ENCODE data around the gene TACR2. TPM values are rescaled to one million over a fixed set of nuclear protein-coding genes. Genes with fewer than 3 reads are reported as not detected.

TACR2 gene
- total and polyA plus RNA-seq, 2 experiments from 2014 or later = not detected

DNA sequence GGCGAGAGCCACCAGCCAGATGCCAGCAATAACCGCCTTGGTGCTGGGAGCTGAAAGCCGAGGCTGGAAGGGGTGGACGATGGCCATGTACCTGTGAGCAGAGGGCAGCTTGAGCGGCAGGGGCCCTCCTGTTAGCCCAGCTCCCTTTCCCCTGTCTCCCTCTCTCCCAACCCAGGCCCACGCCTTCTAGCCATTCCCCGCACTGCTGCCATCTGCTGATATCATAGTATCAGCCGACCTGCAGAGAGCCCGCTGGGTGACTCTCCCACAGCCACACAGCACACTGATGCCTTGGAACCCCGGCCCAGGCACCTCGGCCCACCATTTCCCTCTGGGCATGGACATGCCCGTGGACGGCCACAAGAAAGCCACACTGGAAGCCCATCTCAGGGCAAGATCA lies 1.7 kb downstream of the TACR2 start:
- Mint-ChIP-seq H3K27ac (no peak overlapping the region), H3K4me3 (no peak overlapping the region), H3K27me3 (ENCODE audit: insufficient read depth, low read depth, poor library complexity) (peaks cover 5% of the 10 kb centered on the region), H3K36me3 (ENCODE audit: low read depth) (no peaks in the 10 kb centered on the region), H3K4me1 (peaks cover 5% of the 10 kb centered on the region), H3K9me3 (no peaks in the 10 kb centered on the region)
- Histone ChIP-seq H3K4me2 (no peak overlapping the region), H3K36me3 (ENCODE audit: insufficient read depth) (no peaks in the 10 kb centered on the region), H3K79me2 (replicated peaks; ENCODE audit: insufficient read depth) (no peaks in the 10 kb centered on the region), H3K27me3 (ENCODE audit: insufficient read depth) (no peaks in the 10 kb centered on the region), H3F3A (replicated peaks; ENCODE audit: low read depth) (no peaks in the 10 kb centered on the region), H4K20me1 (replicated peaks; ENCODE audit: insufficient read depth) (no peaks in the 10 kb centered on the region), H3K9me2 (ENCODE audit: insufficient read depth) (no peaks in the 10 kb centered on the region), H2AFZ (no peak overlapping the region), H3K4me1 (ENCODE audit: insufficient read depth) (no peaks in the 10 kb centered on the region), H3K27ac (ENCODE audit: low read depth) (no peak overlapping the region), H3K4me3 (no peak overlapping the region)
- no peak for DNase-seq (ENCODE audit: low spot score)
- TF ChIP-seq, protein P1, sequence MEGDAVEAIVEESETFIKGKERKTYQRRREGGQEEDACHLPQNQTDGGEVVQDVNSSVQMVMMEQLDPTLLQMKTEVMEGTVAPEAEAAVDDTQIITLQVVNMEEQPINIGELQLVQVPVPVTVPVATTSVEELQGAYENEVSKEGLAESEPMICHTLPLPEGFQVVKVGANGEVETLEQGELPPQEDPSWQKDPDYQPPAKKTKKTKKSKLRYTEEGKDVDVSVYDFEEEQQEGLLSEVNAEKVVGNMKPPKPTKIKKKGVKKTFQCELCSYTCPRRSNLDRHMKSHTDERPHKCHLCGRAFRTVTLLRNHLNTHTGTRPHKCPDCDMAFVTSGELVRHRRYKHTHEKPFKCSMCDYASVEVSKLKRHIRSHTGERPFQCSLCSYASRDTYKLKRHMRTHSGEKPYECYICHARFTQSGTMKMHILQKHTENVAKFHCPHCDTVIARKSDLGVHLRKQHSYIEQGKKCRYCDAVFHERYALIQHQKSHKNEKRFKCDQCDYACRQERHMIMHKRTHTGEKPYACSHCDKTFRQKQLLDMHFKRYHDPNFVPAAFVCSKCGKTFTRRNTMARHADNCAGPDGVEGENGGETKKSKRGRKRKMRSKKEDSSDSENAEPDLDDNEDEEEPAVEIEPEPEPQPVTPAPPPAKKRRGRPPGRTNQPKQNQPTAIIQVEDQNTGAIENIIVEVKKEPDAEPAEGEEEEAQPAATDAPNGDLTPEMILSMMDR (conservative IDR thresholded peaks at IDR 0.05; ENCODE audit: low read depth in 2 of 2) = peak in 1 of 2 experiments; percentile 34; a peak in 2 of 4 replicates
- no peak for TF ChIP-seq EZH2phosphoT487 (IDR thresholded peaks at IDR 0.05; ENCODE audit: unreplicated experiment)
- ATAC-seq = peak; percentile 25

DNA sequence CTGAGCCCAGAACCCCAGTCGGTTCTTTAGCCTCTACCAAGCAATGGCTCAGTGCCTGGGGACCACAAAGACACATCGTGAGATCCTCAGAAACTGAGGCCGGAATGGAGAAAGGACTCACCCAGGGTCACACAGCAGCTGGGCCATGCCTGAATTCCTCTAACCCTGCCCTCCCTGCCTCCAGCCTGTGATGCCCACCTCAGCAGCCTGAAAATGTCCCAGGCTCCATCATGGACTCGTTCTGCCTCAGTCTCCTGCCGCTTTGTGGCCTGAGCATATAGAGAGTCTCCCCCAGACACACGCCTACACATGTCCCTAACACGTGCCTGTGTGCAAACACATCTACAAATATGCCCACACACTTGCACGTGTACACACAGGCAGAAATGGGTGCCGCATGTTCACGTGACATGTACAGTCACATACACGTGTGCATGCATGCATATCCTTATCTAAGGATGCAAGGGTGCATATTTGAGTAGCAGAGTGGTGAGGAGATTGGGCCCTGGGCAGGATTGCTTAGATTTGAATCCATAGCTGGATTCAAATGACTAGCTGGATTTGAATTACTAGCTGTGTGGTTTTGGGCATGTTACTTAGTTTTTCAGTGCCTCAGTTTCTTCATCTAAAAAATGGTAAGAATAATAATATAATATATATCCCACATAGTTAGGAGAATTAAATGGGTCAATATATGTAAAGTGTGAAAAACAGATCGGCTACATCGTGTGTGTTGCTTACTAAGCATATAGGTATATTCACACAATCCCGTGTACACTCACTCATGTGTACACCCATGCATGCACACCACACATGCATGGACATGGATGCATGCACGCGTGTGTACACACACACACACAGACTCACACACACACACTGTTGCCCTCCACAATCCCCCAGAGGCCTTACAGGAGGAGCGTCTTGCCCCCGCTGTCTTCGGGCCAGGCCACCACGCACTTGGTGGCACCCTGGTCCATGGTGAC lies 2.4 kb downstream of the TACR2 start:
- no peak overlapping the region for H3K4me2 ChIP-seq
- Mint-ChIP-seq H3K27ac (no peak overlapping the region), H3K4me1 (peaks cover 6% of the 10 kb centered on the region), H3K4me3 (no peak overlapping the region), H3K27me3 (ENCODE audit: insufficient read depth, low read depth, poor library complexity) (peaks cover 3% of the 10 kb centered on the region), H3K36me3 (ENCODE audit: low read depth) (no peaks in the 10 kb centered on the region), H3K9me3 (no peaks in the 10 kb centered on the region)
- H3K79me2 ChIP-seq (replicated peaks; ENCODE audit: insufficient read depth) = no peaks in the 10 kb centered on the region
- no peaks in the 10 kb centered on the region for H4K20me1 ChIP-seq (replicated peaks; ENCODE audit: insufficient read depth)
- ATAC-seq (no peak), DNase-seq (ENCODE audit: low spot score) (no peak)
- no peaks in the 10 kb centered on the region for H3K36me3 ChIP-seq (ENCODE audit: insufficient read depth)
- no peak overlapping the region for H3K27ac ChIP-seq (ENCODE audit: low read depth)
- H3F3A ChIP-seq (replicated peaks; ENCODE audit: low read depth) = no peaks in the 10 kb centered on the region
- no peak overlapping the region for H2AFZ ChIP-seq
- H3K4me1 ChIP-seq (ENCODE audit: insufficient read depth) = no peaks in the 10 kb centered on the region
- H3K4me3 ChIP-seq = no peak overlapping the region
- H3K27me3 ChIP-seq (ENCODE audit: insufficient read depth) = peaks cover 3% of the 10 kb centered on the region; the same call in 1 of the 2 replicates
- H3K9me2 ChIP-seq (ENCODE audit: insufficient read depth) = no peaks in the 10 kb centered on the region
- TF ChIP-seq CREB1 (CRISPR knock-in tag; IDR thresholded peaks at IDR 0.05; ENCODE audit: low read depth) (no peak), NANOG (IDR thresholded peaks at IDR 0.05; ENCODE audit: borderline replicate concordance) (no peak), POLR2AphosphoS5 (IDR thresholded peaks at IDR 0.05; ENCODE audit: low read depth) (no peak), JUNB (IDR thresholded peaks at IDR 0.05; ENCODE audit: unreplicated experiment) (no peak), STAT1 (IDR thresholded peaks at IDR 0.05; ENCODE audit: unreplicated experiment) (no peak), ETS1 (IDR thresholded peaks at IDR 0.05) (no peak), ZNF331 (CRISPR knock-in tag; IDR thresholded peaks at IDR 0.05; ENCODE audit: low read depth) (no peak)
- TF ChIP-seq, protein P2, sequence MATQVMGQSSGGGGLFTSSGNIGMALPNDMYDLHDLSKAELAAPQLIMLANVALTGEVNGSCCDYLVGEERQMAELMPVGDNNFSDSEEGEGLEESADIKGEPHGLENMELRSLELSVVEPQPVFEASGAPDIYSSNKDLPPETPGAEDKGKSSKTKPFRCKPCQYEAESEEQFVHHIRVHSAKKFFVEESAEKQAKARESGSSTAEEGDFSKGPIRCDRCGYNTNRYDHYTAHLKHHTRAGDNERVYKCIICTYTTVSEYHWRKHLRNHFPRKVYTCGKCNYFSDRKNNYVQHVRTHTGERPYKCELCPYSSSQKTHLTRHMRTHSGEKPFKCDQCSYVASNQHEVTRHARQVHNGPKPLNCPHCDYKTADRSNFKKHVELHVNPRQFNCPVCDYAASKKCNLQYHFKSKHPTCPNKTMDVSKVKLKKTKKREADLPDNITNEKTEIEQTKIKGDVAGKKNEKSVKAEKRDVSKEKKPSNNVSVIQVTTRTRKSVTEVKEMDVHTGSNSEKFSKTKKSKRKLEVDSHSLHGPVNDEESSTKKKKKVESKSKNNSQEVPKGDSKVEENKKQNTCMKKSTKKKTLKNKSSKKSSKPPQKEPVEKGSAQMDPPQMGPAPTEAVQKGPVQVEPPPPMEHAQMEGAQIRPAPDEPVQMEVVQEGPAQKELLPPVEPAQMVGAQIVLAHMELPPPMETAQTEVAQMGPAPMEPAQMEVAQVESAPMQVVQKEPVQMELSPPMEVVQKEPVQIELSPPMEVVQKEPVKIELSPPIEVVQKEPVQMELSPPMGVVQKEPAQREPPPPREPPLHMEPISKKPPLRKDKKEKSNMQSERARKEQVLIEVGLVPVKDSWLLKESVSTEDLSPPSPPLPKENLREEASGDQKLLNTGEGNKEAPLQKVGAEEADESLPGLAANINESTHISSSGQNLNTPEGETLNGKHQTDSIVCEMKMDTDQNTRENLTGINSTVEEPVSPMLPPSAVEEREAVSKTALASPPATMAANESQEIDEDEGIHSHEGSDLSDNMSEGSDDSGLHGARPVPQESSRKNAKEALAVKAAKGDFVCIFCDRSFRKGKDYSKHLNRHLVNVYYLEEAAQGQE (IDR thresholded peaks at IDR 0.05; ENCODE audit: unreplicated experiment) = no peak

All from GM23338 (cell line).